GM12864 (cell line): Measurements from ENCODE around the gene PSMD11.
A peak's percentile ranks its signal among the peaks of the same experiment; 100 is the strongest.

Source experiments
- DNase-seq: peaks from one replicate; pipeline ENCODE4 v3.0.0-alpha.2; 2011; ENCODE audit warnings: low read depth
- H3K4me3 ChIP-seq: 2 replicates; pipeline ENCODE4 v1.5.1; 2011; ENCODE audit warnings: mild to moderate bottlenecking, low read depth, low read length, control low read depth
- TF ChIP-seq, protein P1 (sequence below): IDR thresholded peaks from 2 replicates; pipeline ENCODE4 v1.5.1; 2011; ENCODE audit warnings: low read depth, mild to moderate bottlenecking, moderate library complexity, low read length, control low read depth, inconsistent platforms; ENCODE audit errors: missing control alignments

The PSMD11 gene

DNA sequence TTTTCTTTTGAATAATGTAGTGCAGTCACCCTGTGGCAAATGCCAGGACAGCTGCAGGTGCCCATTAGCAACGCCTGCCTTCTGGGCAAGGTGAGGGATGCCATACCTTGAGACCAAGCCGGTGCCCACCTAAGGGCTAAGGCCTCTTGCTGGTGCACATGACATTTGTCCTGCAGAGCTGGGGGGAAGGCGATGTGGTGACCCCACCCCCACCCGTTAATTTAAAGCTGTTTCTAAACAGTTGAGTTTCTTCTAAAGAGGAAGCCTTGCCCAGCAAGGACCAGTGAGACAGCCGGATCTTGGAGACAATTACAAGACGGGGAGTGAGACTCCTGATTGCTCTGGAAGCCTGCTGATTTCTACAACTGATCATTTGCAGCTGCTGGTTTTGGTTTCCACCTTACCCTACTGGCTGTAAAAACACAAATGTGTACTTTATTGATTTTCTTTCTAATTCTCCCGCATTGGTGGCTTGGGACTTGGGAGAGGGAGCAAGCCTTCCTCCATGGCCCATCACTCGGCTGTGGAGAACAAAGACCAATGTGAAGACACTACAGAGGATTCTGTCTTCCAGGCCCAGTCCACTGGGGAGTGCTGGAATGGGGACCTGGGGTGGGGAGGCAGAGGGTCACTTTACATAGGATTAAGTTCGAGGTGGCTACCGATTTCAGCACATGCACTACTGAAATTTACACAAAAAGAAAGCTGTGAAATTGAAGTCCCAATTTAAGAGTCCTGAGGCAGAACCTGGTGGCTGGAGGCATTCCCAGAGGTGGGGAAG is 45.2 kb downstream of the PSMD11 start:
- TF ChIP-seq, protein P1, sequence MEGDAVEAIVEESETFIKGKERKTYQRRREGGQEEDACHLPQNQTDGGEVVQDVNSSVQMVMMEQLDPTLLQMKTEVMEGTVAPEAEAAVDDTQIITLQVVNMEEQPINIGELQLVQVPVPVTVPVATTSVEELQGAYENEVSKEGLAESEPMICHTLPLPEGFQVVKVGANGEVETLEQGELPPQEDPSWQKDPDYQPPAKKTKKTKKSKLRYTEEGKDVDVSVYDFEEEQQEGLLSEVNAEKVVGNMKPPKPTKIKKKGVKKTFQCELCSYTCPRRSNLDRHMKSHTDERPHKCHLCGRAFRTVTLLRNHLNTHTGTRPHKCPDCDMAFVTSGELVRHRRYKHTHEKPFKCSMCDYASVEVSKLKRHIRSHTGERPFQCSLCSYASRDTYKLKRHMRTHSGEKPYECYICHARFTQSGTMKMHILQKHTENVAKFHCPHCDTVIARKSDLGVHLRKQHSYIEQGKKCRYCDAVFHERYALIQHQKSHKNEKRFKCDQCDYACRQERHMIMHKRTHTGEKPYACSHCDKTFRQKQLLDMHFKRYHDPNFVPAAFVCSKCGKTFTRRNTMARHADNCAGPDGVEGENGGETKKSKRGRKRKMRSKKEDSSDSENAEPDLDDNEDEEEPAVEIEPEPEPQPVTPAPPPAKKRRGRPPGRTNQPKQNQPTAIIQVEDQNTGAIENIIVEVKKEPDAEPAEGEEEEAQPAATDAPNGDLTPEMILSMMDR = no peak
- H3K4me3 ChIP-seq = peak overlapping the region; percentile 94
- DNase-seq = no peak

DNA sequence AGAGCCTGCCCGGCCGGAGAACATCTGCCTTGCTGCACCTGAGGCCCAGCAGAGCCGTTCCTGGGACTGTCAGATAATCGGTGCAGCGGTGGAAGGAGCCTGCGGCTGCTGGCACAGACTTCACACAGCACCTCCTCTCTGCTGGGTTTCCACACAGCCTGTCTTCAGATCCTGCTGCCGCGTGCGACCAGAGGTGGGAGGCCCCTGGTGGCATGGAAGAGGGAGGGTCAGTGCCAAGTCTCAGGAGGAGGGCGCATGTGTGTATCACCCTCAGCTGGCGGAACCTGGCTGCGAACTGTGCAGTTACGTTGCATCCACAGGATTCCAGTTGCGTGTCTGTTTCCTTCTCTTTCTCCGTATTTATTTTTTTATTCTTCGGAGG is 45.8 kb downstream of the PSMD11 start:
- H3K4me3 ChIP-seq = peak overlapping the region; percentile 94
- DNase-seq = no peak
- TF ChIP-seq, protein P1 = peak; percentile 8

DNA sequence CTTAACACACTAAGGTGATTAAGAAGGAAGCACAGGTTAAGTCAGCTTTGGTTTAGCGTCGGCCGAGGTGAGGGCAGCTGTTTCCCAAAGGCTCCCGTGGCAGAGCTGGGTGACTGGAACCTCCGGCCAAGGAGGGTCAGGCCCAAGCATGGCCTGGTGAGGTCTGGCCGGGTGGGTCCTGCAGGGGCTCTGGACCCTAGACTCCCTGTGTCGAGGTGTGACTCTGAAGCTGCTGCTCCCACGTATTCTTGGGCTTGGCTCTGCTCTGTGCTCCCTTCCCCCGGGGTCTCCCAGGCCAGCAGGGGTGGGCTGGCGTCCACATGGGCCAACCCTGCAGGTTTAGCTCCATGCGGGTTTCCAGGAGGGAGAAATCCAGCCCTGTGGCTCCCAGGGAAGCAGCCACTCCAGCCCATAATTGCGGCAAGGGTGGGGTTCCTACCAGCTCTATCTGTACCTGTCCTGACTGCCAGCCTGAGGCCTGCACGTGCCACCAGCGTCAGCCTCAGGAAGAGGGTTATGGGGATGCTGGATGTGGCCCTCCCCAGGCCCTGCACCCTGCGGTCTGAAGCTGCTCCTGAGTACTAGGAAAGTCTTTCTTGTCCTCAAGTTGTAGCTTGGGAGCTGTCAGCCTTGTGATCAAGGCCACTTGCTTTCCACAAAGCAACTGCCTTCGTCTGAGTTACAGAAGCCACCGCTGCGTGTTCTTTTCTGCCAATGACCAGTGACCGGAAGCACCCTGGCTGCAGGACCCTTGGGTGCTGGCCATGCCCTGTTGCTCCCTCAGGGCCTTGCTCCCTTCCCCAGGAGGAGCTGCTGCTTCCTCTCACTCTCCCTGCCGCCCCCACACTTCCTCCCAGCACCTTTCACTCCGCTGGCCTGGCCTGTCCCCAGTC is 47.3 kb downstream of the PSMD11 start:
- H3K4me3 ChIP-seq = peak overlapping the region; percentile 94
- TF ChIP-seq, protein P1 = no peak
- no peak for DNase-seq

DNA sequence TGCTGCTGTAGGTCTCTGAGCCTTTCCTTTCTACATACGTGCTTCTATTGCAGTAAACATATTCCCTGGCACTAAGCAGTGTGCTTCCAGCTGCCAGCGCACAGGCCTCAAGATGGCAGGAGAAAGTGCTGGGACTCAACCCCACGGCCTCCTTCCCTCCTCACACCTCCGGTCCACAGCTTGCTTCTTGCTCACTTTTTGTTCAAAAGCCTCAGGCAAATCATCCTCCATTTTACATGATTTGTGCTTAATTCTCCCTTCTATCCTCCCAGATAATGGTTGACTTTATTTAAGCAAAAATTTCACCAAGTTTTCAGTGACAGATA is 47.9 kb downstream of the PSMD11 start:
- H3K4me3 ChIP-seq = peak overlapping the region; percentile 94; the same call in 1 of the 2 replicates
- TF ChIP-seq, protein P1 = no peak
- no peak for DNase-seq

DNA sequence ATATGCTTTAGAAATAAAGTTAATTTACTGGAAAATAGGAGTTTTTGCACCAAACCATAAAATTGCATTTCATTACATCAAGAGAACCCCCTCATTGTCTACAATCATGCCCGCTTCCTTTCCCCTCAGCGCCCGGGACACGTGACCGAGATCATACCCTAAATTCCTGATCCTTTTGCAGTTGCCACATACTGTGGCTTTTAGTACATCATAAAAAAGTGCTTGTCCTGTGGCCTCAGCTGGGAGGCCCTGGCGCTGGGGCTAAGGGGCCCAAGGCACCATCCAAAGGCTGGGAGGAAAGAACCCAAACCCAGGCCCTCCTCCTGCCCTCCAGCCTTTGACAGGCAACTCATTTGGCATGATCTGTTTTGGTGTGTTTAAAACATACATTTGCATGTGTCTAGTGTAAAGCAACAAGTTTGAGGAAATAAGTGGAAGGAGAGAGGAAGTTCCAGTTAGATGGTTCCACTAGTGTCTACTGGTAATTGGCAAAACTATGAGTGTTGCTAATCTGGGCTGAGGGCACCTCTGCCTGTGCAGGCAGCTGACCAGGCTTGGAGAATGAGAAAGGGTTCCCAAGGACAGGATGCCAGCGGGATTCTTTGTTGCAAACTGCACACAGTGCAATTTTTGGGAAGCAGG is 48.5 kb downstream of the PSMD11 start:
- no peak for DNase-seq
- TF ChIP-seq, protein P1 = no peak
- no peak overlapping the region for H3K4me3 ChIP-seq

DNA sequence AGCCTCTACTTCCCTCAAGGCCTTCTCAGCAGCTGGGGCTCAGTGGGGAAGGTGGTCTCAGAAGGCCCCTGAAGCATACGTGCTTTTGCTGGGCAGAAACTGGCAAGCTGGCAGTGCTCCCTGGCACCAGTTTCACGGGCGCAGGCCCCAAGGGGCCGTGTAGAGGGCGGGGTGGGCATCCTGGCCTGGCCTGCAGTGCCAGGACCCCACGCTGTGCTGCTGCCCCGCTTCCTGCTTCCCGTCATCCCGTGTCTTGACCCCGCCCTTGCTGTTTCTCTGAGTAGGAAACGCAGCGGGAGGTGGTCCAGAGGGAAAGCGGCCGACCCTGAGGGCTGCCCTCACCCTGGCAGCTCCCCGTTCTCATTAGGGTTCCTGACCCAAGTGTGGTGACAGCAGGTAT is 49.3 kb downstream of the PSMD11 start:
- no peak for DNase-seq
- TF ChIP-seq, protein P1 = no peak
- H3K4me3 ChIP-seq = no peak overlapping the region
